ENCODE measurements around the gene KRTAP5-9. TPM values are rescaled to one million over a fixed set of nuclear protein-coding genes. Genes with fewer than 3 reads are reported as not detected.
A peak's percentile ranks its signal among the peaks of the same experiment; 100 is the strongest.

The KRTAP5-9 gene
- total RNA-seq, 4 donors from 2014 or later = 1.3 to 2.0 TPM; not detected in 2

DNA sequence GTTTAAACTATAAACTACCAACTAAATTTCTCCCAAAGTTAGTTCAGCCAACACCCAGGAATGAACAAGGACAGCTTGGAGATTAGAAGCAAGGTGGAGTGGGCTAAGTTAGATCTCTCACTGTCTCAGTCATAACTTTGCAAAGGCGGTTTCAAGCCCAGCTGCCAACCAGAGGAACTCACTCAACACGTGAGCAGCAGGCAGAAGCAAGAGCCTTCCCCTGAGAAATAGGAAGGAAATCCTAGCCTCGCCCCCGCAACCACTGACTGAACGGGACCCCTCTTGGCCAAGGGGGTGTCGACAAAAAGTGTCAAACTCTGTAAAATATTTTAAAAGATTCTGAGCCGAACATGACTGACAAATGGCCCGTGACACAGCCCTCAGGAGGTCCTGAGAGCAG, 4.4 kb upstream of the KRTAP5-9 start:
- no peaks in the 10 kb centered on the region for H3K36me3 ChIP-seq
- H3K9me3 ChIP-seq = no peaks in the 10 kb centered on the region
- H3K4me3 ChIP-seq = no peak overlapping the region
- TF ChIP-seq, protein P1, sequence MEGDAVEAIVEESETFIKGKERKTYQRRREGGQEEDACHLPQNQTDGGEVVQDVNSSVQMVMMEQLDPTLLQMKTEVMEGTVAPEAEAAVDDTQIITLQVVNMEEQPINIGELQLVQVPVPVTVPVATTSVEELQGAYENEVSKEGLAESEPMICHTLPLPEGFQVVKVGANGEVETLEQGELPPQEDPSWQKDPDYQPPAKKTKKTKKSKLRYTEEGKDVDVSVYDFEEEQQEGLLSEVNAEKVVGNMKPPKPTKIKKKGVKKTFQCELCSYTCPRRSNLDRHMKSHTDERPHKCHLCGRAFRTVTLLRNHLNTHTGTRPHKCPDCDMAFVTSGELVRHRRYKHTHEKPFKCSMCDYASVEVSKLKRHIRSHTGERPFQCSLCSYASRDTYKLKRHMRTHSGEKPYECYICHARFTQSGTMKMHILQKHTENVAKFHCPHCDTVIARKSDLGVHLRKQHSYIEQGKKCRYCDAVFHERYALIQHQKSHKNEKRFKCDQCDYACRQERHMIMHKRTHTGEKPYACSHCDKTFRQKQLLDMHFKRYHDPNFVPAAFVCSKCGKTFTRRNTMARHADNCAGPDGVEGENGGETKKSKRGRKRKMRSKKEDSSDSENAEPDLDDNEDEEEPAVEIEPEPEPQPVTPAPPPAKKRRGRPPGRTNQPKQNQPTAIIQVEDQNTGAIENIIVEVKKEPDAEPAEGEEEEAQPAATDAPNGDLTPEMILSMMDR (IDR thresholded peaks at IDR 0.05) = no peak
- no peak for TF ChIP-seq POLR2A (IDR thresholded peaks at IDR 0.05)
- H3K4me1 ChIP-seq = no peaks in the 10 kb centered on the region
- no peak overlapping the region for H3K27ac ChIP-seq
- no peak for DNase-seq
- no peaks in the 10 kb centered on the region for H3K27me3 ChIP-seq

DNA sequence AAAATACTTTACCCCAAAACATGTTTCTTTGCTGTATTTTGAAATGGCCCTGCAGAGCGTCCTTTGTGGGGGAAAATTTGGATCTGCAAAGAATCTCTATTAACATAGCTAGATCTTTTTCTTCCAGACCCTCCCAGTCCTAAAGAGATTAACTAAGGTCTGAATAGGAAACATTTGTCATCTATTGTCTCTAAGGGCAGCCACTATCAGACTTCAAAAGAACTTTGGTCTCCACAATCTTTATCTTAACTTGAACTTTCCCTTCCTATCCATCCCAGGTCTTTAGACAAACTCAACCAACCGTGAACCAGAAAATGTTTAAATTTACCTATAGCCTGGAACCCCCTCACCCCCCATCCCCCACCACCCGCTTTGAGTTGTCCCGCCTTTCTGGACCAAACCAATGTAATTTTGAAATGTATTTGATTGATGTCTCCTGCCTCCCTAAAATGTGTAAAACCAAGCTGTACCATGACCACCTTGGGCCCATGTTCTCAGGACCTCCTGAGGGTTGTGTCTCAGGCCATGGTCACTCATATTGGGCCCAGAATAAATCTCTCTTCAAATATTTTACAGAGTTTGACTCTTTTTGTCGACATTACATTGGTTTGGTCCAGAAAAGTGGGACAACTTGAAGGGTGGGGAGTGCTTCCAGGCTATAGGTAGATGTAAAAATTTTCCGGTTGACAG, 3.5 kb upstream of the KRTAP5-9 start:
- no peak for TF ChIP-seq POLR2A (IDR thresholded peaks at IDR 0.05)
- TF ChIP-seq, protein P1 (IDR thresholded peaks at IDR 0.05) = no peak
- H3K27me3 ChIP-seq = no peaks in the 10 kb centered on the region
- H3K4me3 ChIP-seq = no peak overlapping the region
- no peak for DNase-seq
- no peak overlapping the region for H3K27ac ChIP-seq
- no peaks in the 10 kb centered on the region for H3K9me3 ChIP-seq
- no peaks in the 10 kb centered on the region for H3K4me1 ChIP-seq
- no peaks in the 10 kb centered on the region for H3K36me3 ChIP-seq

DNA sequence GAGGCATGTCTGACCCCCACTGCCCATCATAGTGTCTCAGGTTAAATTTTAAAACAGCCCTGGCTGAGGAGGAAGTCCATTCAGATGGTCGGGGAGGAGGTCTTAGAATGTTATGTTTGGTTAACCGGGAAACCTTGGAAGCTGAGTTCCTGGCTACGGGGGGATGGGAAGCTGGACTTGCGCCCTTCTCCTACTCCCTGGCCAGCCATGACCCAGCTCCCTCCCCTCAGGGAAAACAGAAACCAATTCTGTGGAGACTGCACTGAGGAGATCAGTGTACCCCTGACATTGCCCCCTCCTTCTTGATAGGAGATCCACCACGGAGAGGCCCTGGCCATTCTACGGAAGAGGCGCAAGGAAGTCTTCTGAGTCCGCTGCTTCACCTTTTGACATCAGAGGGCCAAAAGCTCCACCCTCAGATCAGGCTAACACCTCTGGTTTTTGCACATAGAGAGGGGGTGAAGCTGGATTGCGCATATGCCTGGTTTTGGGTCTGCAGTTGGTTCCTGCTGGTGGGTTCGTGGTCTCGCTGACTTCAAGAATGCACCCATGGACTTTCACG, 2.7 kb upstream of the KRTAP5-9 start:
- TF ChIP-seq, protein P1 (IDR thresholded peaks at IDR 0.05) = no peak
- no peak for TF ChIP-seq POLR2A (IDR thresholded peaks at IDR 0.05)
- no peak for DNase-seq
- Histone ChIP-seq H3K4me1 (no peaks in the 10 kb centered on the region), H3K27me3 (no peaks in the 10 kb centered on the region), H3K4me3 (no peak overlapping the region), H3K36me3 (no peaks in the 10 kb centered on the region), H3K27ac (no peak overlapping the region), H3K9me3 (no peaks in the 10 kb centered on the region)

DNA sequence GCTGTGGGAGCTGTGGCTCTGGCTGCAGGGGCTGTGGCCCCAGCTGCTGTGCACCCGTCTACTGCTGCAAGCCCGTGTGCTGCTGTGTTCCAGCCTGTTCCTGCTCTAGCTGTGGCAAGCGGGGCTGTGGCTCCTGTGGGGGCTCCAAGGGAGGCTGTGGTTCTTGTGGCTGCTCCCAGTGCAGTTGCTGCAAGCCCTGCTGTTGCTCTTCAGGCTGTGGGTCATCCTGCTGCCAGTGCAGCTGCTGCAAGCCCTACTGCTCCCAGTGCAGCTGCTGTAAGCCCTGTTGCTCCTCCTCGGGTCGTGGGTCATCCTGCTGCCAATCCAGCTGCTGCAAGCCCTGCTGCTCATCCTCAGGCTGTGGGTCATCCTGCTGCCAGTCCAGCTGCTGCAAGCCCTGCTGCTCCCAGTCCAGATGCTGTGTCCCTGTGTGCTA, 514 bp downstream of the KRTAP5-9 start:
- TF ChIP-seq POLR2A (IDR thresholded peaks at IDR 0.05) = no peak
- TF ChIP-seq, protein P1 (IDR thresholded peaks at IDR 0.05) = no peak
- H3K9me3 ChIP-seq = no peaks in the 10 kb centered on the region
- H3K36me3 ChIP-seq = no peaks in the 10 kb centered on the region
- no peak overlapping the region for H3K27ac ChIP-seq
- no peak overlapping the region for H3K4me3 ChIP-seq
- DNase-seq = peak in 1 of 3 donors; percentile 18
- no peaks in the 10 kb centered on the region for H3K27me3 ChIP-seq
- no peaks in the 10 kb centered on the region for H3K4me1 ChIP-seq

DNA sequence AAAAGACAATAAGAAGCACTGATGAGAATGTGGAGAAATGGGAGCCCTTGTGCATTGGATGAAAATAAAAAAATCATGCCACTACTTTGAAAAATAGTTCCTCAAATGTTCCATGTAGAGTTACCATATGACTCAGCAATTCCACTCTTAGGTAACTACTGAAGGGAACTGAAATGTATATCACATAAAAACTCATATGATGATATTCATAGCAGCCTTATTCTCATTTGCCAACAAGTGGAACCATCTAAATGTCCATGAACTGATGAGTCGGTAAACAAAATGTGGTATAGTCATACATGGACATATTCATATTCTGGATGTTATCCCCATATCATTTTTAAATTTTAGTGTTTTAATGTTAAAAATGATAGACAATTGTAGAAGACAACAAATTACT, 3.5 kb downstream of the KRTAP5-9 start:
- Histone ChIP-seq H3K4me3 (no peak overlapping the region), H3K27ac (no peak overlapping the region), H3K4me1 (no peaks in the 10 kb centered on the region), H3K9me3 (no peaks in the 10 kb centered on the region), H3K27me3 (no peaks in the 10 kb centered on the region), H3K36me3 (no peaks in the 10 kb centered on the region)
- no peak for DNase-seq
- no peak for TF ChIP-seq POLR2A (IDR thresholded peaks at IDR 0.05)
- TF ChIP-seq, protein P1 (IDR thresholded peaks at IDR 0.05) = no peak
